GM19455 (cell line): ENCODE results near the gene ZNF76.
"Not testable (repeated sequence)": the region's sequence is repeated elsewhere in the genome, so short reads cannot be mapped to it uniquely, and the experiment has no call there.

Experiments used
- ATAC-seq: cut with Tn5 transposase; IDR thresholded peaks from one replicate; pipeline ENCODE4 v1.9.1; 2021; ENCODE audit not compliant: unreplicated experiment

ZNF76 gene

DNA sequence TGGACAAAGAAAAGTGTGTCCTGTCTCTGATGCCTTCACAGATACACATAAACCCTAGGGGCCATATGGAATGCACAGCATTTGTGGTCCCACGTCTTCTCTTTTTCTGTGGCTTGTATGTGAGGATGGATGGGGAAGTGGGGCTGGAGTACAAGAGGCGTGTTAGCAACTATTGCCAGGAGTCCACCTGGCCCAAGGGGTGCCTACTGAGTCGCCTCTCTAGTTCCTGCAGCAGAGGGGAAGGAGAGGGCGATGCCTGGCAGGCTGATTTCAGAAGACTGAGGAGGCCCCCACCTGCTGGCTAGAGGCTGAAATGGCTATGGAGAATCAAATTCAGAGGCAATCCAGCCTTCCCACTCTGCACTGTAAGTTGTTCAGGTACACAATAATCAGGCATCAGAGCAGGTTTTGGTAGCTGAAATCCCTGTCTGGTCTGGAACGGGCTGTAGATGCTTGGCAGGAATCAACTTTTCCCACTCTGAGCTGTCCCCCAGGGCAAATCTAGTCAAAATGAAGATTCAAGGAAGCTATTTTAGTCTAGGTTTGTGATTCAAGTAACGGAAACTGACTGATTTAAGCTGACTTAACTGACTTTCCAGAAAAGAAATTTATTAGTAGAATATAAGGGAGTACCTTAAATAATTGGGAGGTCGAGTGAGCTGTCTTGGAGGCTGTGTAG is 68.0 kb downstream of the ZNF76 start:
- ATAC-seq = no peak

GRCh38 chr6:35328108-35328723 is 68.7 kb downstream of the ZNF76 start:
- no peak for ATAC-seq

DNA sequence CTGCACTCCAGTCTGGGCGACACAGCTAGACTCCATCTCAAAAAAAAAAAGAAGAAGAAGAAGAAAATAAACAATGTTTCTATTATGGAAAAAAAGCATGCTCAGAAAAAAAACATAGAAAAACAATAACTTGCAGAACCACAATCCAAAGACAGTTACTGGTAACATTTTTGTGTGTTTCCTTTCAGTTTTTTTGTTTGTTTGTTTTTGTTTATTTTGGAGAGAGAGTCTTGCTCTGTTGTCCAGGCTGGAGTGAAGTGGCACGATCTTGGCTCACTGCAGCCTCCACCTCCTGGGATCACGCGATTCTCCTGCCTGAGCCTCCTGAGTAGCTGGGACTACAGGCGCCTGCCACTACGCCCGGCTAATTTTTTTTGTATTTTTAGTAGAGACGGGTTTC is 69.4 kb downstream of the ZNF76 start:
- not testable (repeated sequence) for ATAC-seq

- ATAC-seq = no peak
Measured at GRCh38 chr6:35330541-35331119, 71.1 kb downstream of the ZNF76 start.

DNA sequence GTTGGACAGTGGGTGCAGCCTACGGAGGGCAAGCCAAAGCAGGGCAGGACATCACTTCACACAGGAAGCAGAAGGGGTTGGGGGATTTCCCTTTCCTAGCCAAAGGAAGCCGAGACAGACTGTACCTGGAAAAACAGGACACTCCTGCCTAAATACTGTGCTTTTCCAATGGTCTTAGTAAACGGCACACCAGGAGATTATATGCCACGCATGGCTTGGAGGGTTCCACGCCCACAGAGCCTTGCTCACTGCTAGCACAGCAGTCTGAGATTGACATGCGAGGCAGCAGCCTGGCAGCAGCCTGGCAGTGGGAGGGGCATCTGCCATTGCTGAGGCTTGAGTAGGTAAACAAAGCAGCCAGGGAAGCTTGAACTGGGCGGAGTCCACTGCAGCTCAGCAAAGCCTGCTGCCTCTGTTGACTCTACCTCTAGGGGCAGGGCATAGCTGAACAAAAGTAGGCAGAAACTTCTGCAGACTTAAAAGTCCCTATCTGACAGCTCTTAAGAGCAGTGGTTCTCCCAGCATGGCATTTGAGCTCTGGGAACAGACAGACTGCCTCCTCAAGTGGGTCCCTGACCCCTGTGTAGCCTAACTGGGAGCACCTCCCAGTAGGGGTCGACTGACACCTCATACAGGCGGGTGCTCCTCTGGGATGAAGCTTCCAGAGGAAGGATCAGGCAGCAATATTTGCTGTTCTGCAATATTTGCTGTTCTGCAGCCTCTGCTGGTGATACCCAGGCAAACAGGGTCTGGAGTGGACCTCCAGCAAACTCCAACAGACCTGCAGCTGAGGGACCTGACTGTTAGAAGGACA is 72.7 kb downstream of the ZNF76 start:
- not testable (repeated sequence) for ATAC-seq

GRCh38 chr6:35341557-35341956 is 82.0 kb downstream of the ZNF76 start:
- ATAC-seq = no peak

GRCh38 chr6:35342258-35343091 is 82.9 kb downstream of the ZNF76 start, which contains the start of gene PPARD:
Gene PPARD (plus strand): TSS chr6:35342558. CDS start chr6:35411088, 68,530 bp downstream.
- peak; percentile 92 for ATAC-seq

GRCh38 chr6:35343092-35343834 is 83.7 kb downstream of the ZNF76 start:
- ATAC-seq = no peak

- no peak for ATAC-seq
Measured at GRCh38 chr6:35343835-35344550, 84.5 kb downstream of the ZNF76 start.
